Measurements from ENCODE around the gene ANKRD30BL.
"Not testable (repeated sequence)": the region's sequence is repeated elsewhere in the genome, so short reads cannot be mapped to it uniquely, and the experiment has no call there.

The ANKRD30BL gene

GRCh38 chr2:132161161-132162124 is at the start of gene ANKRD30BL:
ANKRD30BL (minus strand) TSS chr2:132161952; CDS start chr2:132161705, 247 bp downstream.
- DNase-seq (ENCODE audit: low read depth in 4 of 4, low spot score in 1 of 4) = not testable (repeated sequence)

- DNase-seq (ENCODE audit: low read depth in 4 of 4, low spot score in 1 of 4) = not testable (repeated sequence)
Measured at GRCh38 chr2:132202866-132203265, 41.1 kb upstream of the ANKRD30BL start.

GRCh38 chr2:132192854-132193253 is 31.1 kb upstream of the ANKRD30BL start:
- DNase-seq (ENCODE audit: low read depth in 4 of 4, low spot score in 1 of 4) = not testable (repeated sequence)

- DNase-seq (ENCODE audit: low read depth in 4 of 4, low spot score in 1 of 4) = not testable (repeated sequence)
Measured at GRCh38 chr2:132167100-132167499, 5.3 kb upstream of the ANKRD30BL start.

- not testable (repeated sequence) for DNase-seq (ENCODE audit: low read depth in 4 of 4, low spot score in 1 of 4)
Measured at GRCh38 chr2:132162125-132162660, 441 bp upstream of the ANKRD30BL start.

GRCh38 chr2:132146774-132147173 is 15.0 kb downstream of the ANKRD30BL start:
- DNase-seq (ENCODE audit: low read depth in 4 of 4, low spot score in 1 of 4) = peak in 1 of 4 experiments; percentile 2

All from stimulated activated CD4-positive, alpha-beta T cell treated with anti-CD3 and anti-CD28 coated beads, Interleukin-1b, Interleukin-23, amount 100 ng/mL, for 24 hours (primary cell).